Rectal smooth muscle tissue (tissue), 1 donor: ENCODE results near the gene ZNF501.

Experiments
- H3K27ac ChIP-seq: one replicate; pipeline ENCODE4 v1.7.0; 2013; ENCODE audit warnings: low read depth, low read length, inconsistent platforms
- H3K27me3 ChIP-seq: one replicate; pipeline ENCODE4 v1.7.0; 2013; ENCODE audit warnings: low read length; ENCODE audit not compliant: control insufficient read depth, insufficient read depth
- H3K36me3 ChIP-seq: one replicate; pipeline ENCODE4 v1.7.0; 2013; ENCODE audit warnings: low read length; ENCODE audit not compliant: control insufficient read depth, insufficient read depth
- H3K4me1 ChIP-seq: one replicate; pipeline ENCODE4 v1.7.0; 2013; ENCODE audit warnings: low read length; ENCODE audit not compliant: control insufficient read depth, insufficient read depth
- H3K4me3 ChIP-seq: one replicate; pipeline ENCODE4 v1.7.0; 2013; ENCODE audit warnings: low read length
- H3K9ac ChIP-seq: one replicate; pipeline ENCODE4 v1.7.0; 2013; ENCODE audit warnings: low read length

ZNF501 gene

DNA sequence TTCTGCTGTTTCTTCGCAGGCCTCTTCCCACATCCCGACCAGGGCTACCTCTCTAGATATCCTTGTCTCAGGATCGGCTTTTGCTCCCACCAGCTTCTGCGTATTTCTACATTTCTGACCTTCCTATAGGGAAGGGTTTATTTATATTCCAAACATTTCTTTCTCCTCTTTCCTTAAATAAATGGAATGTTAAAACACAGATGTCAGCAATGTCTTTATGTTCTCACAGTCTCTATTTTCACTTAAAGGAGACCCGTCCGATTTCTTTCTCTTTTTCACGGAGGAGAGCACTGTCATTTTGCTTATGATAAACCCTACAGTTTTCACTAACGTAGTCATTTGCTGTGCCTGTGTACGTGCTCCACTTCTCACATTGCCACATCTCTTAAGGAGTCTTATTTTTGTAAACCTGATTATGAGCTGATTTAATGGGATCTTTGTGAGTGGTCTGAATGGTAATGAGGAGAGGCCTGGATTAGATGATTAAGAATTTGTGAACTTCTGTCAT lies 32.8 kb downstream of the ZNF501 start:
- H3K27ac ChIP-seq: no peak overlapping the region
- no peaks in the 10 kb centered on the region for H3K27me3 ChIP-seq
- no peak overlapping the region for H3K9ac ChIP-seq
- H3K4me1 ChIP-seq: no peaks in the 10 kb centered on the region
- H3K4me3 ChIP-seq: peak overlapping the region; percentile 96
- no peaks in the 10 kb centered on the region for H3K36me3 ChIP-seq

DNA sequence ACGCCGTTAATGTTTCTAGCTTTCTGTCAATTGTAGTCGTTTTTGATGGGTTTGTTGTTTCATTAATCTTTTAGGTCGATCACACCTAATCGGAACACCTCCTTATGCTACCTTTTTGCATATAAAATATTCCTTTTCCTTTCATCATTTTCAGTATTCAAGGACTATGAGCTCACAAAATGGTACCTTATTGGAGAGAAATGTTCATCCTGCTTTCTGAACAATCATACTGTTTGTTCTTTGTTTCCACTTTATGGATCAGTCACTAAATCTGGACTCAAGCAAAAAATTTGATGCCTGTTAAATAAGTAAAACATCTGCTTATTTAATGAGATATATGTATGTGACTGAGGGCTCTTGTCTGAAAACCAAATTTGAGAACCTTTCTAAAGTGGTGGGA lies 33.3 kb downstream of the ZNF501 start:
- Histone ChIP-seq H3K9ac (no peak overlapping the region), H3K27me3 (no peaks in the 10 kb centered on the region), H3K4me3 (no peak overlapping the region), H3K4me1 (no peaks in the 10 kb centered on the region), H3K27ac (no peak overlapping the region), H3K36me3 (no peaks in the 10 kb centered on the region)

DNA sequence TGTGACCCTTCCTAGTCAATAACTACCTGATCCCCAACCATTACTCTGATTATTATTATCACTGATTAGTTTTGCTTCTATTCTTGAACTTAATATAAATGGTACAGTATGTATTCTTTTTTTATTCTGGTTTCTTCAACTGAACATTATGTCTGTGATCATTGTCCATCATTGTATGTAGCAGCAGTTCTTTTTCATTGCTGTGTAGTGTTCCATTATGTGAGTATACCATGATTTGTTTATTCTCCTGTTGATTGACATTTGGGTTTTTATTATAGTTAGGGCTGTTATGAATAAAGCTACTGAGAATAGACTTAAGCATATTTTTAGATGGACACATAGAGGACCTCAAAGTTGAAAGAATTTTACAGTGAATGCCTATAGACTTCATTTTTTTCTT lies 34.8 kb downstream of the ZNF501 start:
- Histone ChIP-seq H3K36me3 (no peaks in the 10 kb centered on the region), H3K9ac (no peak overlapping the region), H3K27me3 (no peaks in the 10 kb centered on the region), H3K4me1 (no peaks in the 10 kb centered on the region), H3K27ac (no peak overlapping the region), H3K4me3 (no peak overlapping the region)

DNA sequence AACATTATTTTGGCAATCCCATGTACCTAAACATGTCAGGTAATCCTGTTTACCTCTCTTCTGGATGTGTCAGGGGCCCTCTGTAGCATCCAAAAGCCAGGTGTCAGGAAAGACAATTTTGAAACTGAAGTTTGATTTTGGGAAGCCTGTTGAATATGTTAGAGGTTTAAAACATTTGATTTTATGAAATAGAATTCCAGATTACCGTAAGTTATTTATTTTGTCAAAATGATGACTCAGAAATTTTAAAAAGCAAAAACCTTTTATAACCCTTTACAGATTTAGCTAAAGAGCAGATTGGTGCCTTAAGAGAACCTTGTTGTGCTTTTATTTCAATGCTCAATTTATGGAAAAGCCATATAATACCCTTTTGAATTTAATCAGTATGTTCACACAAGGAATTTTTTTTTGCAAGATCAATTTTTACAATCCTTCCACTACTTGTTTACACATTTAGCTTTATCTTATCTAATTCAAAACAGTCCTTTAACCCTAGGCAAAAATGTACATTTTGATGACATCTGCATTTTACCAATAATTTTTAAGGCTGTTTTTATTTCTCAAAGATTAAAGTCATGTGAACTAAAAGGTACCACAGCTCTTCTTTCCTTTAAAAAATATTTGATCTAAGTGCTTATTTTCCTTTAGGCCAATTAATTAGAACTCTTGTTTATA lies 42.1 kb downstream of the ZNF501 start:
- no peaks in the 10 kb centered on the region for H3K4me1 ChIP-seq
- H3K27me3 ChIP-seq: no peaks in the 10 kb centered on the region
- H3K27ac ChIP-seq: no peak overlapping the region
- no peak overlapping the region for H3K4me3 ChIP-seq
- H3K36me3 ChIP-seq: no peaks in the 10 kb centered on the region
- no peak overlapping the region for H3K9ac ChIP-seq

DNA sequence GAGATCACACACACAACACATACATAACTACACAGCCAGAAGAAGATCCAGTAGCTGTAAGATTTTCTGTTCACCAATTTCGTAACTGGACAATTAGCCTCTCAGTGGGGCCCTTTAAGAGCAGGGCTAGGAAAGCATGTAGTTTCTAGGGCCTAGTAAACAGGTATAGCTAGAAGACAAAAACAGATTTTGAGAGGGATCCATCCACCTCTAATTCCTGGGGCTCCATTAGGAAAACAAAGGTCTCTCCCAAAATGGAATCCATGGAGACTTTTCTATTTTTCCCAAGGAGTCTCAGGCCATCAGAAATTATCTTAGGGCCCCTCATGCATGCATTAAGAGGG lies 42.6 kb downstream of the ZNF501 start:
- no peak overlapping the region for H3K9ac ChIP-seq
- no peaks in the 10 kb centered on the region for H3K36me3 ChIP-seq
- no peak overlapping the region for H3K27ac ChIP-seq
- no peaks in the 10 kb centered on the region for H3K4me1 ChIP-seq
- no peak overlapping the region for H3K4me3 ChIP-seq
- no peaks in the 10 kb centered on the region for H3K27me3 ChIP-seq

DNA sequence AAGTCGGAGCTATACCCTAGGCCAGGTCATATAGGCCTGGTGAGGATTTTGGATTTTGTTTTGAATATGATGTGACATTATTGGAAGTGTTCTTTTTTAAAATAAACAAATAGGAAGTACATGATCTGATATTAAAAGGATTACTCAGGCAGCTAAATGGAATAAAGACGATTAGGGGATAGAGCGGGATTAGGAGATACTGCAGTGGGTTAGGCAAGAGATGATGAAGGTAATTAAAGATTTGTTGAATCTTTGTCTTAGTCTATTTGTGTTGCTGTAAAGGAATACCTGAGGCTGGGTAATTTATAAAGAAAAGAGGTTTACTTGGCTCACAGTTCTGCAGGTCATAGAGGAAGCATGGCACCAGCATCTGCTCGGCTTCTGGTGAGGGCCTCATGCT lies 53.5 kb downstream of the ZNF501 start:
- H3K27me3 ChIP-seq: no peaks in the 10 kb centered on the region
- no peak overlapping the region for H3K27ac ChIP-seq
- no peak overlapping the region for H3K4me3 ChIP-seq
- no peaks in the 10 kb centered on the region for H3K4me1 ChIP-seq
- no peak overlapping the region for H3K9ac ChIP-seq
- no peaks in the 10 kb centered on the region for H3K36me3 ChIP-seq
